BE2C (cell line): ENCODE data around the gene STXBP4.
A peak's percentile ranks its signal among the peaks of the same experiment; 100 is the strongest.

Experiments used
- DNase-seq: peaks from one replicate; pipeline ENCODE4 v3.0.0-alpha.2; 2020
- H3K27me3 ChIP-seq: fragments of 250-450 bp; sonication (Bioruptor Pico); 2 replicates; pipeline ENCODE4 v1.5.1; 2020; ENCODE audit warnings: mild to moderate bottlenecking
- H3K36me3 ChIP-seq: fragments of 250-450 bp; sonication (Bioruptor Pico); 2 replicates; pipeline ENCODE4 v1.5.1; 2020; ENCODE audit warnings: mild to moderate bottlenecking
- H3K4me1 ChIP-seq: fragments of 250-450 bp; sonication (Bioruptor Pico); 2 replicates; pipeline ENCODE4 v1.5.1; 2020
- H3K4me3 ChIP-seq: 2 replicates; pipeline ENCODE4 v1.5.1; 2011; ENCODE audit warnings: low read depth, low read length
- H3K9me3 ChIP-seq: fragments of 250-450 bp; sonication (Bioruptor Pico); 2 replicates; pipeline ENCODE4 v1.5.1; 2020
- TF ChIP-seq, protein P1 (sequence below): IDR thresholded peaks from 2 replicates; pipeline ENCODE4 v1.5.1; 2012; ENCODE audit warnings: mild to moderate bottlenecking, low read depth, low read length

The STXBP4 gene

DNA sequence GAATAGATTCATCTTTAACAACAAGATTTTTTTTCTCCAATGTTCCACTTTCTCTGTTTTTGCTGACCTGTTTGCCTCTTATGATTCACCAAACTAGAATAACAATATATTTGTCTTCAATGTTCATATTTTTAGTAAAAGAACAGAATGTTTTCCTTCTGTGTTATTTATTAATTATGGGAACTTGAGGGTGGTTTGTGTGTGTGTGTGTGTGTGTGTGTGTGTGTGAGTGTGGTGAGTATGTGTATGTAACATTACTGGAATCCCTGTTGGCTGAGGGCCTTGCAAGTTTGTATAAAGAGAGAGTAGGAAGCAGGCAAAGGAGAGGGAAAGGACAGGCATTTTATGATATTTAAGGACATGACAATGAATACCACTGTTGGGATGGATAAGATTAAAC lies 13.8 kb downstream of the STXBP4 start:
- H3K36me3 ChIP-seq, result 0 out of 2 replicates have a peak, but pooled peaks cover 3% of the 10 kb centered on the region
- no peak for DNase-seq
- no peaks in the 10 kb centered on the region; the same call in 1 of the 2 replicates for H3K4me1 ChIP-seq
- TF ChIP-seq, protein P1, sequence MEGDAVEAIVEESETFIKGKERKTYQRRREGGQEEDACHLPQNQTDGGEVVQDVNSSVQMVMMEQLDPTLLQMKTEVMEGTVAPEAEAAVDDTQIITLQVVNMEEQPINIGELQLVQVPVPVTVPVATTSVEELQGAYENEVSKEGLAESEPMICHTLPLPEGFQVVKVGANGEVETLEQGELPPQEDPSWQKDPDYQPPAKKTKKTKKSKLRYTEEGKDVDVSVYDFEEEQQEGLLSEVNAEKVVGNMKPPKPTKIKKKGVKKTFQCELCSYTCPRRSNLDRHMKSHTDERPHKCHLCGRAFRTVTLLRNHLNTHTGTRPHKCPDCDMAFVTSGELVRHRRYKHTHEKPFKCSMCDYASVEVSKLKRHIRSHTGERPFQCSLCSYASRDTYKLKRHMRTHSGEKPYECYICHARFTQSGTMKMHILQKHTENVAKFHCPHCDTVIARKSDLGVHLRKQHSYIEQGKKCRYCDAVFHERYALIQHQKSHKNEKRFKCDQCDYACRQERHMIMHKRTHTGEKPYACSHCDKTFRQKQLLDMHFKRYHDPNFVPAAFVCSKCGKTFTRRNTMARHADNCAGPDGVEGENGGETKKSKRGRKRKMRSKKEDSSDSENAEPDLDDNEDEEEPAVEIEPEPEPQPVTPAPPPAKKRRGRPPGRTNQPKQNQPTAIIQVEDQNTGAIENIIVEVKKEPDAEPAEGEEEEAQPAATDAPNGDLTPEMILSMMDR, result no peak
- H3K4me3 ChIP-seq, result no peak overlapping the region
- no peaks in the 10 kb centered on the region for H3K27me3 ChIP-seq
- H3K9me3 ChIP-seq, result no peaks in the 10 kb centered on the region

GRCh38 chr17:54983260-54983659 lies 14.7 kb downstream of the STXBP4 start:
- Histone ChIP-seq H3K36me3 (0 out of 2 replicates have a peak, but pooled peaks cover 3% of the 10 kb centered on the region), H3K27me3 (no peaks in the 10 kb centered on the region), H3K4me3 (no peak overlapping the region), H3K4me1 (no peaks in the 10 kb centered on the region; the same call in 1 of the 2 replicates), H3K9me3 (no peaks in the 10 kb centered on the region)
- TF ChIP-seq, protein P1, result no peak
- DNase-seq, result no peak

DNA sequence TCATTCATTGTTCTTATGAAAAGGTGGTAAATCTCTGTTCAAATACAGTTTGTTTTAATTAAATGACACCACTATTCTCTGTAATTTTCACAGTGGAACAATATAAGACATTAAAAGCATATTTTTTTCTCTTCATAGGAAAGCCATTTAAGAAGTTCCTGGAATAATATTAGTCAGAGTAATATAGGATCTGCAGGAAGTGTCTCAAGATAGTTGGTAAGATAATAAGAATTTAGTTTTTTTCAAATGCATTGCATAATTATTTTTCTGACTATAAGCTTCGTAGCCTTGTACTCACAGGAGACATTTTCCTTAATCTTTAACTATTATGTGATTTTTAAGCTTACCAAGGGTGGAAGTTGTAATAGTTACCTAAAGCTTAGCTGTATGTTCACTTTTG lies 16.9 kb downstream of the STXBP4 start:
- TF ChIP-seq, protein P1, result no peak
- no peaks in the 10 kb centered on the region; the same call in 1 of the 2 replicates for H3K4me1 ChIP-seq
- H3K4me3 ChIP-seq, result no peak overlapping the region
- no peak for DNase-seq
- no peaks in the 10 kb centered on the region for H3K9me3 ChIP-seq
- 0 out of 2 replicates have a peak, but pooled peaks cover 3% of the 10 kb centered on the region for H3K36me3 ChIP-seq
- no peaks in the 10 kb centered on the region for H3K27me3 ChIP-seq

DNA sequence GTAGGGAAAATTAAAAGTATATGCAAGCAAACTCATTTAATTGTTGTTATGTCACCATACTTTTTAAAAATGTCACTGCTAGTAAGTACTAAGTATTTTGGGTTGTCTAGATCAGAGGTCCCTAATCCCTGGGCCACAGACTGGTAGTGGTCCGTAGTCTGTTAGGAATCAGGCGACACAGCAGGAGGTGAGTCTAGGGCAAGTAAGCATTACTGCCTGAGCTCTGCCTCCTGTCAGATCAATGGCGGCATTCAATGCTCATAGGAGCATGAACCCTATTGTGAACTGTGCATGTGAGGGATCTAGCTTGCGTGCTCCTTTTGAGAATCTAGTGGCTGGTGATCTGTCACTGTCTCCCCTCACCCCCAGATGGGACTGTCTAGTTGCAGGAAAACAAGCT lies 21.6 kb downstream of the STXBP4 start:
- H3K4me1 ChIP-seq, result no peaks in the 10 kb centered on the region
- DNase-seq, result no peak
- H3K4me3 ChIP-seq, result no peak overlapping the region
- TF ChIP-seq, protein P1, result no peak
- no peaks in the 10 kb centered on the region for H3K27me3 ChIP-seq
- H3K36me3 ChIP-seq, result 0 out of 2 replicates have a peak, but pooled peaks cover 3% of the 10 kb centered on the region
- no peaks in the 10 kb centered on the region for H3K9me3 ChIP-seq

GRCh38 chr17:54991567-54991966 lies 23.0 kb downstream of the STXBP4 start:
- Histone ChIP-seq H3K4me1 (no peaks in the 10 kb centered on the region), H3K27me3 (no peaks in the 10 kb centered on the region), H3K9me3 (no peaks in the 10 kb centered on the region), H3K4me3 (no peak overlapping the region), H3K36me3 (0 out of 2 replicates have a peak, but pooled peaks cover 3% of the 10 kb centered on the region)
- DNase-seq, result no peak
- TF ChIP-seq, protein P1, result no peak

GRCh38 chr17:54992797-54993639 lies 24.5 kb downstream of the STXBP4 start:
- DNase-seq, result peak; percentile 26
- Histone ChIP-seq H3K4me3 (no peak overlapping the region), H3K9me3 (no peaks in the 10 kb centered on the region), H3K27me3 (no peaks in the 10 kb centered on the region), H3K4me1 (no peaks in the 10 kb centered on the region), H3K36me3 (no peaks in the 10 kb centered on the region)
- TF ChIP-seq, protein P1, result peak; percentile 65
